ENCODE results near the gene RCE1. TPM values are rescaled to one million over a fixed set of nuclear protein-coding genes. Genes with fewer than 3 reads are reported as not detected.

RCE1 gene
- total RNA-seq, 2 donors from 2014 or later = 34.5 to 37.5 TPM

GRCh38 chr11:66853242-66854229 is 10.3 kb downstream of the RCE1 start:
- Histone ChIP-seq H3K27me3 (ENCODE audit: control insufficient read depth, insufficient read depth, low read length, poor library complexity, severe bottlenecking) (no peaks in the 10 kb centered on the region), H3K9me3 (ENCODE audit: control insufficient read depth, low read length) (no peaks in the 10 kb centered on the region), H3K9ac (ENCODE audit: extremely low read depth, low read length, poor library complexity, severe bottlenecking) (no peak overlapping the region), H3K36me3 (ENCODE audit: control insufficient read depth, insufficient read depth, low read length) (no peaks in the 10 kb centered on the region), H3K4me3 (ENCODE audit: low read length) (no peak overlapping the region), H3K27ac (ENCODE audit: low read depth, low read length) (no peak overlapping the region), H3K4me1 (ENCODE audit: control insufficient read depth, insufficient read depth, low read length) (no peaks in the 10 kb centered on the region)
- no peaks in the 10 kb centered on the region for H3K36me3 Mint-ChIP-seq (ENCODE audit: low read depth)
- TF ChIP-seq, protein P1, sequence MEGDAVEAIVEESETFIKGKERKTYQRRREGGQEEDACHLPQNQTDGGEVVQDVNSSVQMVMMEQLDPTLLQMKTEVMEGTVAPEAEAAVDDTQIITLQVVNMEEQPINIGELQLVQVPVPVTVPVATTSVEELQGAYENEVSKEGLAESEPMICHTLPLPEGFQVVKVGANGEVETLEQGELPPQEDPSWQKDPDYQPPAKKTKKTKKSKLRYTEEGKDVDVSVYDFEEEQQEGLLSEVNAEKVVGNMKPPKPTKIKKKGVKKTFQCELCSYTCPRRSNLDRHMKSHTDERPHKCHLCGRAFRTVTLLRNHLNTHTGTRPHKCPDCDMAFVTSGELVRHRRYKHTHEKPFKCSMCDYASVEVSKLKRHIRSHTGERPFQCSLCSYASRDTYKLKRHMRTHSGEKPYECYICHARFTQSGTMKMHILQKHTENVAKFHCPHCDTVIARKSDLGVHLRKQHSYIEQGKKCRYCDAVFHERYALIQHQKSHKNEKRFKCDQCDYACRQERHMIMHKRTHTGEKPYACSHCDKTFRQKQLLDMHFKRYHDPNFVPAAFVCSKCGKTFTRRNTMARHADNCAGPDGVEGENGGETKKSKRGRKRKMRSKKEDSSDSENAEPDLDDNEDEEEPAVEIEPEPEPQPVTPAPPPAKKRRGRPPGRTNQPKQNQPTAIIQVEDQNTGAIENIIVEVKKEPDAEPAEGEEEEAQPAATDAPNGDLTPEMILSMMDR (conservative IDR thresholded peaks at IDR 0.05) = no peak
- no peak overlapping the region for H3K4me3 Mint-ChIP-seq
- peaks cover 4% of the 10 kb centered on the region for H3K4me1 Mint-ChIP-seq
- WGBS, 2 experiments (ENCODE audit: insufficient coverage in 1 of 2, insufficient read length in 1 of 2) = 91 to 92% methylated on average over 20 to 26 of the region's 26 CpGs
- no peak overlapping the region for H3K27ac Mint-ChIP-seq
- H3K27me3 Mint-ChIP-seq (ENCODE audit: insufficient read depth) = no peaks in the 10 kb centered on the region
- no peaks in the 10 kb centered on the region for H3K9me3 Mint-ChIP-seq
- DNase-seq = peak; percentile 46

- Histone ChIP-seq H3K36me3 (ENCODE audit: control insufficient read depth, insufficient read depth, low read length) (no peaks in the 10 kb centered on the region), H3K27ac (ENCODE audit: low read depth, low read length) (no peak overlapping the region), H3K9ac (ENCODE audit: extremely low read depth, low read length, poor library complexity, severe bottlenecking) (no peak overlapping the region), H3K9me3 (ENCODE audit: control insufficient read depth, low read length) (no peaks in the 10 kb centered on the region), H3K4me1 (ENCODE audit: control insufficient read depth, insufficient read depth, low read length) (no peaks in the 10 kb centered on the region), H3K27me3 (ENCODE audit: control insufficient read depth, insufficient read depth, low read length, poor library complexity, severe bottlenecking) (no peaks in the 10 kb centered on the region), H3K4me3 (ENCODE audit: low read length) (no peak overlapping the region)
- WGBS, 2 experiments (ENCODE audit: insufficient coverage in 1 of 2, insufficient read length in 1 of 2) = 95% methylated on average over 10 to 12 of the region's 12 CpGs
- Mint-ChIP-seq H3K36me3 (ENCODE audit: low read depth) (no peaks in the 10 kb centered on the region), H3K9me3 (no peaks in the 10 kb centered on the region), H3K27me3 (ENCODE audit: insufficient read depth) (no peaks in the 10 kb centered on the region), H3K27ac (no peak overlapping the region), H3K4me3 (no peak overlapping the region), H3K4me1 (peaks cover 4% of the 10 kb centered on the region)
- TF ChIP-seq, protein P1 (conservative IDR thresholded peaks at IDR 0.05) = no peak
- DNase-seq = peak; percentile 34
Measured at GRCh38 chr11:66854231-66854661, 11.0 kb downstream of the RCE1 start.

- TF ChIP-seq, protein P1 (conservative IDR thresholded peaks at IDR 0.05) = no peak
- Histone ChIP-seq H3K27me3 (ENCODE audit: control insufficient read depth, insufficient read depth, low read length, poor library complexity, severe bottlenecking) (no peaks in the 10 kb centered on the region), H3K9me3 (ENCODE audit: control insufficient read depth, low read length) (no peaks in the 10 kb centered on the region), H3K4me3 (ENCODE audit: low read length) (no peak overlapping the region), H3K9ac (ENCODE audit: extremely low read depth, low read length, poor library complexity, severe bottlenecking) (no peak overlapping the region), H3K27ac (ENCODE audit: low read depth, low read length) (no peak overlapping the region), H3K4me1 (ENCODE audit: control insufficient read depth, insufficient read depth, low read length) (no peaks in the 10 kb centered on the region), H3K36me3 (ENCODE audit: control insufficient read depth, insufficient read depth, low read length) (no peaks in the 10 kb centered on the region)
- DNase-seq = no peak
- Mint-ChIP-seq H3K27me3 (ENCODE audit: insufficient read depth) (no peaks in the 10 kb centered on the region), H3K27ac (no peak overlapping the region), H3K36me3 (ENCODE audit: low read depth) (no peaks in the 10 kb centered on the region), H3K4me3 (no peak overlapping the region), H3K9me3 (no peaks in the 10 kb centered on the region), H3K4me1 (peaks cover 4% of the 10 kb centered on the region)
- WGBS, 2 experiments (ENCODE audit: insufficient coverage in 1 of 2, insufficient read length in 1 of 2) = 94 to 98% methylated on average over 12 to 15 of the region's 15 CpGs
Measured at GRCh38 chr11:66854729-66855211, 11.5 kb downstream of the RCE1 start.
